ENCODE measurements around the gene PIM2. TPM values are rescaled to one million over a fixed set of nuclear protein-coding genes. Genes with fewer than 3 reads are reported as not detected.

Gene PIM2
- total RNA-seq, 4 donors from 2014 or later = 2.3 to 3.5 (median 2.4) TPM

GRCh38 chrX:48957477-48957826 lies 38.6 kb upstream of the PIM2 start, which contains the start of gene OTUD5:
TSS of gene OTUD5 (minus strand) at chrX:48957607. CDS start at chrX:48957570, 37 bp downstream.
- Histone ChIP-seq H3K9me3 (no peaks in the 10 kb centered on the region), H3K27ac (peak within 1 kb of the TSS; percentile 86 to 95 (median 94)), H3K36me3 (no peaks in the 10 kb centered on the region), H3K4me3 (peak within 1 kb of the TSS; percentile 59 to 68 (median 62)), H3K4me1 (peaks cover 9 to 15% of the 10 kb centered on the region in 2 donors), H3K27me3 (no peaks in the 10 kb centered on the region)
- DNase-seq = peak in 1 of 2 donors; percentile 25
- TF ChIP-seq CTCF (IDR thresholded peaks at IDR 0.05 in 4 of 5, conservative IDR thresholded peaks at IDR 0.05 in 1 of 5) (no peak), POLR2A (IDR thresholded peaks at IDR 0.05) (no peak)
- intact Hi-C loops (cut with DNase I; ENCODE audit: low total_unique reads) = loop anchor here (2.0 to 5.0 kb wide), 2 partner anchors 39 to 155 kb away; partner anchors contain the start of genes HDAC6 and PIM2
- in situ Hi-C loops (cut with MboI; ENCODE audit: low sequenced_read_pairs in 4 of 4) = no loop called here
- peak; percentile 25 to 30 for ATAC-seq

- in situ Hi-C loops (cut with MboI; ENCODE audit: low sequenced_read_pairs in 4 of 4) = no loop called here
- no peak for TF ChIP-seq POLR2A (IDR thresholded peaks at IDR 0.05)
- TF ChIP-seq CTCF (IDR thresholded peaks at IDR 0.05 in 4 of 5, conservative IDR thresholded peaks at IDR 0.05 in 1 of 5) = no peak
- ATAC-seq (no peak), DNase-seq (no peak)
- Histone ChIP-seq H3K9me3 (no peaks in the 10 kb centered on the region), H3K4me3 (peak overlapping the region; percentile 51 to 68 (median 62)), H3K27me3 (no peaks in the 10 kb centered on the region), H3K36me3 (no peaks in the 10 kb centered on the region), H3K4me1 (peaks cover 12 to 15% of the 10 kb centered on the region in 2 donors), H3K27ac (peak overlapping the region; percentile 86 to 95 (median 94))
- intact Hi-C loops (cut with DNase I; ENCODE audit: low total_unique reads) = loop anchor here (2.0 to 5.0 kb wide), 2 partner anchors 38 to 155 kb away; partner anchors contain the start of genes HDAC6 and PIM2
Observed at GRCh38 chrX:48956728-48957414, 38.0 kb upstream of the PIM2 start.

GRCh38 chrX:48948589-48948988 lies 29.8 kb upstream of the PIM2 start:
- Histone ChIP-seq H3K4me3 (no peak overlapping the region), H3K36me3 (no peaks in the 10 kb centered on the region), H3K9me3 (no peaks in the 10 kb centered on the region), H3K27me3 (no peaks in the 10 kb centered on the region), H3K4me1 (peaks cover 8 to 9% of the 10 kb centered on the region in 2 donors), H3K27ac (no peak overlapping the region)
- no peak for DNase-seq
- in situ Hi-C loops (cut with MboI; ENCODE audit: low sequenced_read_pairs in 4 of 4) (loop anchor here in 1 of 4 donors (25.0 kb wide), 1 partner anchor 311 kb away; no protein-coding TSS in a partner anchor), intact Hi-C loops (cut with DNase I; ENCODE audit: low total_unique reads) (no loop called here)
- no peak for TF ChIP-seq POLR2A (IDR thresholded peaks at IDR 0.05)
- TF ChIP-seq CTCF (IDR thresholded peaks at IDR 0.05 in 4 of 5, conservative IDR thresholded peaks at IDR 0.05 in 1 of 5) = no peak
- ATAC-seq = no peak

GRCh38 chrX:48945517-48946348 lies 26.9 kb upstream of the PIM2 start:
- Histone ChIP-seq H3K4me1 (peaks cover 0 to 5% of the 10 kb centered on the region in 2 donors), H3K9me3 (no peaks in the 10 kb centered on the region), H3K27ac (no peak overlapping the region), H3K4me3 (no peak overlapping the region), H3K36me3 (no peaks in the 10 kb centered on the region), H3K27me3 (no peaks in the 10 kb centered on the region)
- no peak for ATAC-seq
- peak in 1 of 2 donors; percentile 15 for DNase-seq
- in situ Hi-C loops (cut with MboI; ENCODE audit: low sequenced_read_pairs in 4 of 4) (loop anchor here in 1 of 4 donors (25.0 kb wide), 1 partner anchor 308 kb away; no protein-coding TSS in a partner anchor), intact Hi-C loops (cut with DNase I; ENCODE audit: low total_unique reads) (no loop called here)
- TF ChIP-seq POLR2A (IDR thresholded peaks at IDR 0.05) = no peak
- peak; percentile 17 to 57 (median 29) for TF ChIP-seq CTCF (IDR thresholded peaks at IDR 0.05 in 4 of 5, conservative IDR thresholded peaks at IDR 0.05 in 1 of 5)
